Mucosa of rectum (tissue), 2 donors: ENCODE results near the gene PLD1.

Experiments
- H3K27ac ChIP-seq, 2 donors: one replicate each; pipeline ENCODE4 v1.7.0; 2013; ENCODE audit warnings: inconsistent platforms in 2 of 2, low read depth in 2 of 2, low read length in 2 of 2
- H3K27me3 ChIP-seq, 2 donors: one replicate each; pipeline ENCODE4 v1.7.0; 2013; ENCODE audit warnings: low read length in 2 of 2; ENCODE audit not compliant: control insufficient read depth in 2 of 2, insufficient read depth in 2 of 2
- H3K36me3 ChIP-seq, 2 donors: one replicate each; pipeline ENCODE4 v1.7.0; 2013; ENCODE audit warnings: low read length in 2 of 2; ENCODE audit not compliant: control insufficient read depth in 2 of 2, insufficient read depth in 2 of 2
- H3K4me1 ChIP-seq, 2 donors: one replicate each; pipeline ENCODE4 v1.7.0; 2013; ENCODE audit warnings: low read length in 2 of 2, mild to moderate bottlenecking in 1 of 2; ENCODE audit not compliant: control insufficient read depth in 2 of 2, insufficient read depth in 2 of 2
- H3K4me3 ChIP-seq, 2 donors: one replicate each; pipeline ENCODE4 v1.7.0; 2013; ENCODE audit warnings: low read length in 2 of 2
- H3K9ac ChIP-seq, 2 donors: one replicate each; pipeline ENCODE4 v1.7.0; 2013; ENCODE audit warnings: low read length in 2 of 2, low read depth in 1 of 2, mild to moderate bottlenecking in 1 of 2
- H3K9me3 ChIP-seq, 2 donors: one replicate each; pipeline ENCODE4 v1.7.0; 2013; ENCODE audit warnings: low read length in 2 of 2; ENCODE audit not compliant: control insufficient read depth in 2 of 2
- donor health status: healthy.
- donor health status: Normal muscosa, but diverticular disease.

Gene PLD1

DNA sequence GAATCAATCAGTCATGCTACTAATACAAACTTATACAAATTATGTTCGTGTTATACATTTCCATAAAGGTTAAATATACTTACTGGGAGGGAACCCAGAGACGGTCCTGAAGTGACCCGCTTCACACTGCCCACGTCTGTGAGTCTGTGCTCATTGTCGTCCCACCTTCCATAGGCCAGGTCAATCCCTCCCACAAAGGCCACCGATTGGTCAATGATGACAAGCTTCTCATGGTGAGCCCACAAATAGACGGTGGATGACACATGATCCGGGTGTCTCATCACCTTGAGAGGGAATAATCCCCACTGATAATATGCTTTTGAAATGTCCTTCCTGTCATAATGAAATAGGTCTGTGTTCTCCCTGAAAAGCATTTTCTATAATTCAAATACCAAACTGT, 121.7 kb downstream of the PLD1 start:
- peaks cover 4 to 13% of the 10 kb centered on the region in 2 donors for H3K4me1 ChIP-seq
- no peak overlapping the region for H3K27ac ChIP-seq
- peaks cover 7 to 9% of the 10 kb centered on the region in 2 donors for H3K36me3 ChIP-seq
- no peaks in the 10 kb centered on the region for H3K27me3 ChIP-seq
- no peak overlapping the region for H3K9ac ChIP-seq
- no peak overlapping the region for H3K4me3 ChIP-seq
- no peaks in the 10 kb centered on the region for H3K9me3 ChIP-seq

DNA sequence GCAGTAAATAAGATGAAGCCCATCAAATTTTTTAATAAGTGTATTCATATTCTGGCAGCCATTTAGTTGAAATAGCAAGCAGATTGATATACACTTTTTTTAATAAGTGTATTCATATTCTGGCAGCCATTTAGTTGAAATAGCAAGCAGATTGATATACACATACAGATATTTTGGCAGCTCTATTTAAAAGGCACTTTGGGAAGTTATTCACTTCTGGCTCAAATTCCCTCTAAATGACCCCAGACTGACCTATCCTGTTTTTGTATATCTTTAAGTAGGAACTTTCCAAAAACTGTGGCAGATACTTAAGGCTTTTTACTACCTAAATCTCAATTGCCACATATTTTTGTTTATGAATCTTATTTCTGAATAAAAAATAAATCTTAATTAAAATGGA, 122.3 kb downstream of the PLD1 start:
- Histone ChIP-seq H3K9me3 (no peaks in the 10 kb centered on the region), H3K4me3 (no peak overlapping the region), H3K4me1 (peaks cover 4 to 13% of the 10 kb centered on the region in 2 donors), H3K36me3 (peaks cover 4 to 6% of the 10 kb centered on the region in 2 donors), H3K27me3 (no peaks in the 10 kb centered on the region), H3K27ac (no peak overlapping the region), H3K9ac (no peak overlapping the region)

DNA sequence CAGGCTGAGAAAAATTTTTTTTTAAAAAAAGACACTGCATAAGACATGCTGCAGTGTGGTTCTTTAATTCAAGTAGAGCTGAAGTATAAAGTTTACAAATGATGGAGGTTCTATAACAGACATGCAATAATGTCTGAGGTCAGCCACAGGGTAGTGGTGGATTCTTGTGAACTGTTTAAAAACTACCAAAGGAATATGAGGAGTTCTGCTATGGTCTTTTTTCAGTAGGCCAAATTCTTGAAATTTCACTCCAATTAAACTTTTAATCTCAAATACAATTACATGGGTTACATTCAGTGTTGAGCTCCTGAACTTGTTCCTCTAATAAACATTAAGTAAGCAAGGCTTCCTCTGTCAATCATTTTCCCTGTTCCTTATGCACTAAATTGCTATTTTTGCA, 122.7 kb downstream of the PLD1 start:
- no peak overlapping the region for H3K27ac ChIP-seq
- no peak overlapping the region for H3K9ac ChIP-seq
- peaks cover 4 to 6% of the 10 kb centered on the region in 2 donors for H3K36me3 ChIP-seq
- H3K27me3 ChIP-seq: no peaks in the 10 kb centered on the region
- H3K4me3 ChIP-seq: no peak overlapping the region
- H3K4me1 ChIP-seq: peaks cover 4 to 13% of the 10 kb centered on the region in 2 donors
- no peaks in the 10 kb centered on the region for H3K9me3 ChIP-seq

DNA sequence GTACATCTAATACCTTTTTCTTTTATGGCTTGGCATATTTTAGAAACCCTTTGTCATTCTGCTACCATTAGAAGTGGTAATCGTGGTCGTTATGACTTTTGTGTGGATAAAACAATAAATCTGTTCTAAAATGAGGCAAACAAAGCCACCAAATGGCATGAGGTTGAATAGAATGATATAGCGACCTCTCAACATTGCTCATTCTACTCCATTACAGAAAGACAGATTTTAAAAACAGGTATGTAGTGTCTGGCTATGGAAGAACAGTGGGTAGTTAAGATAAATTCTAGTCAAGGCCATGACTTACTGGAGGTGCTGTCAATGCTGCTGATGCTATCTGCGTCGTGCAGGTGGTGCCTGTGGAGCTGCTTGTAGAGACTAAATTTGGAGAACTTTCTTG, 123.2 kb downstream of the PLD1 start:
- no peak overlapping the region for H3K4me3 ChIP-seq
- H3K27me3 ChIP-seq: no peaks in the 10 kb centered on the region
- H3K9me3 ChIP-seq: no peaks in the 10 kb centered on the region
- H3K4me1 ChIP-seq: peaks cover 4 to 13% of the 10 kb centered on the region in 2 donors
- H3K27ac ChIP-seq: no peak overlapping the region
- H3K36me3 ChIP-seq: peaks cover 4 to 6% of the 10 kb centered on the region in 2 donors
- no peak overlapping the region for H3K9ac ChIP-seq

DNA sequence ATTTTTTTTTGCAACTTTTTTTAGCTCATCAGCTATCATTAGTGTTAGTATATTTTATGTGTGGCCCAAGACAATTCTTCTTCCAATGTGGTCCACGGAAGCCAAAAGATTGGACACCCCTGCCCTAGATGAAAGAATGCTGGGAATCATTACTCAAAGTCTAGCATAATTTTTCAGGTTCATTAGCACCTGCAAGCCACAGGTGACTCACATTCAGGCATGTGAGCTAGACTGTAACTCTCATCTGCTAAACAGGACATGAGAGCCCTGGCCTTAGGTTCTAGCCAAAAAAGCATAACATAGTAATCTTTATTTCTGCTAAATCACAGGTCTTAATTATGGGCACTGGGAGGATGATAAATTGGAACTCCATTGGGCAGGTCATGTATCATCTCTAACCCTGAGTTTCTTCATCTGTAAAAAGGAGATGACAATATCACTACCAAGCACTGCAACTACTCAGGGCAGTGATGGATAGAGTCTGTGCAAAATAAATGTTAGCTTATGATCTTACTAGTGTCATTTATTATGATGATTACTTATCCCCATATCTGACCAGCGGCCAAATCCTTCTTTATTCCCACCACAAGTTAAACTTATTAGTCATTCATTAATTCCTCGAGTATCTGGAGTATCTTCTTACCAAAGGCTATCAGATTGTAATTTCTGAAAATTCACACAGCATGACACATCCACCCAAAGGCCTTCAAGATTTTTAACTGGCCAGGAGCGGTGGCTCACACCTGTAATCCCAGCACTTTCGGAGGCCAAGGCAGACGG, 125.0 kb downstream of the PLD1 start:
- no peak overlapping the region for H3K9ac ChIP-seq
- no peaks in the 10 kb centered on the region for H3K27me3 ChIP-seq
- peaks cover 6 to 23% of the 10 kb centered on the region in 2 donors for H3K4me1 ChIP-seq
- peak overlapping the region in 1 of 2 donors; percentile 70 for H3K27ac ChIP-seq
- H3K36me3 ChIP-seq: peaks cover 4 to 6% of the 10 kb centered on the region in 2 donors
- H3K9me3 ChIP-seq: no peaks in the 10 kb centered on the region
- H3K4me3 ChIP-seq: no peak overlapping the region

DNA sequence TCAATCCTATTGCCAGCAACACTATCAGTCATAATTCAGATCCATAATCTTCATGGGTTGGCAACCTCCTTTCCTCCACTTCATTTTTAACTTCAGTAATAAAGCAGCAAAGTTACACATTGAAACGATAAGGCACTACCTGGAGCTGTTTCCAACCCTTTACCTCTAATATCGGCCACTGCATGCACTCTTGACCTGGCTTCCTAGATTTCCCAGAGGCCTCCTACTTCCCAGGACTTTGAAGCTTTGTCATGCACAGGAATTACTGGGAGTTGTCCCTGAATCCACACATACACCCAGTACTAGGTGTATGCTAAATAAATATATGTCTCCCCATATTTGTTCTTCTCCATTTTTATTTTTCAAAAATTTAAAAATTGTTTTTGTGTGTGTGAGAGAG, 126.1 kb downstream of the PLD1 start:
- peak overlapping the region; percentile 67 to 70 for H3K27ac ChIP-seq
- peaks cover 14 to 31% of the 10 kb centered on the region in 2 donors for H3K4me1 ChIP-seq
- no peak overlapping the region for H3K4me3 ChIP-seq
- peaks cover 3 to 4% of the 10 kb centered on the region in 2 donors for H3K36me3 ChIP-seq
- no peaks in the 10 kb centered on the region for H3K27me3 ChIP-seq
- no peaks in the 10 kb centered on the region for H3K9me3 ChIP-seq
- H3K9ac ChIP-seq: no peak overlapping the region

DNA sequence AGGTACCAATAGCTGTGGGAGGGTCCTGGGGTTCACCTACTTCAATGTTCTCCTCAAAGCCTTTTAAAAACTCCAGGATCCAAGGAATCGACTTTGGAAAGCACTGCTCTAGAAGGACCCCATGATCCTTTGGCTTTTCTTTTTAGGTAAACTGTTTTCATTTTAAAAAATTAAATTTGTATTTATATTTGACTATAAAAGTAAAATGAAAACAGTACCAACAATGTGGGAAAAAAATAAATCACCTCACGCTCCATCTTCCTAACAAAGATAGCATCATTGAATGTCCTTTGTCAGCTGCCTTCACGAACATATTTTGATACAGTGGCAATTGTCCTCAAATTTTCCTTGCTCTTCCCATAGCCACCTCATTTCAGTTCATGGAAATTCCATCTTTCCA, 127.5 kb downstream of the PLD1 start:
- H3K9ac ChIP-seq: no peak overlapping the region
- peaks cover 3 to 4% of the 10 kb centered on the region in 2 donors for H3K36me3 ChIP-seq
- H3K27ac ChIP-seq: no peak overlapping the region
- H3K9me3 ChIP-seq: no peaks in the 10 kb centered on the region
- H3K27me3 ChIP-seq: no peaks in the 10 kb centered on the region
- H3K4me3 ChIP-seq: no peak overlapping the region
- peaks cover 22 to 41% of the 10 kb centered on the region in 2 donors for H3K4me1 ChIP-seq

DNA sequence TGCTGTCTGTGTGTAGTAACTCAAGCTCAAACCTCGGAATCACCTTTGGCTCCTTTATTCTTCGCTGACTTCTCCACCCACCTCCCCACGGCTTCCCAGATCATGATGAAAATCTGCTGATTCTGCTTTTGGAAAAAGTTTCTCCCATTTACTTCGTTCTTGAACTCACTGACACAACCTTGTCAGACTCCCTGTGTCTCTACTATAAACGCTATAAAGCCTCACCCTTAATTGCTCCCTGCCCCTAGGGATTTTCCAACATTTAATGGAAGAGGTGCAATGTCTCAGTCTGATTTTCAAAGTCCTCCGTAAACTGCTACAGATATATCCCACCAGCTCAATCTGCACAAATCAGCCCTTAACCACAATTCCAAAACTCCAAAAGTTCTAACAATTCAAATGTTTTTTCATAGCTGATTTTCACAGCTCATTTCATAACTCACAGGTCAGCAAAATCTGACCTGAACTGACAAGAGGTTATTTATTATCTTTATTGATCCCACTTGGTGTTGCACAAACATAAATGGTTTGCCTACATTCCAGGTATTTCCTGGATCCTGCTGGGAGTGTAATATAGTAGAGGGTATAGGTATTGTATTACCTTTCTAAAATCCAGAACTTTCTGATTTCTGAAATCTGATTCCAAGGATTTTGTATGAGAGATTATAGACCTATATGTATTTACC, 129.4 kb downstream of the PLD1 start:
- peak overlapping the region; percentile 79 to 82 for H3K27ac ChIP-seq
- peak overlapping the region in 1 of 2 donors; percentile 20 for H3K9ac ChIP-seq
- no peaks in the 10 kb centered on the region for H3K27me3 ChIP-seq
- H3K36me3 ChIP-seq: no peaks in the 10 kb centered on the region
- no peaks in the 10 kb centered on the region for H3K9me3 ChIP-seq
- peaks cover 31 to 57% of the 10 kb centered on the region in 2 donors for H3K4me1 ChIP-seq
- peak overlapping the region in 1 of 2 donors; percentile 19 for H3K4me3 ChIP-seq

DNA sequence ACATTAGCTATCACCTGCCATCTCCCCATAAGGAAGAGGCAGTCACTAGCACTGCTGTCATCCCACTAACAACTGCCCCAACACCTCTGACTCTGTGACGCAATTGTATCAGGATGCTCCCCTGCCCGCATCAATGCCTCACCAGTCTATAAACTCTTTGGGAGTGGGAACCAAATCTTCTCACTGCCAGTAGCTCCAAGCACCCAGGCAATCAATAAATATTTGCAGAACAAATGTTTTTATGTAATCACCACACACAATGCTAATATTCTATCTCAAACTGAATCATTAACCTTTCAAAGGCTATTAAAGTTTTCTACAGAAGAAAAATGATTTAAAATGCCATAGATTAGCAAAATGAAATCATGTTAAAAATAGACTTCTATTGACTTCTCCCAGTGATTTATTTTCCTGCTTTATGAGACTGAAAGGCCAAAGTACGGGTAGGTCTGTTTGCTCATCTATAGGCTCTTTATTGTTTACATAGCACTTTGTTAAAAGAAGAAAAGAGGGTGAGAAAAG, 131.3 kb downstream of the PLD1 start:
- Histone ChIP-seq H3K9me3 (no peaks in the 10 kb centered on the region), H3K27me3 (no peaks in the 10 kb centered on the region), H3K9ac (no peak overlapping the region), H3K27ac (peak overlapping the region; percentile 79 to 82), H3K4me3 (peak overlapping the region in 1 of 2 donors; percentile 41), H3K36me3 (peaks cover 3 to 4% of the 10 kb centered on the region in 2 donors), H3K4me1 (peaks cover 31 to 51% of the 10 kb centered on the region in 2 donors)

DNA sequence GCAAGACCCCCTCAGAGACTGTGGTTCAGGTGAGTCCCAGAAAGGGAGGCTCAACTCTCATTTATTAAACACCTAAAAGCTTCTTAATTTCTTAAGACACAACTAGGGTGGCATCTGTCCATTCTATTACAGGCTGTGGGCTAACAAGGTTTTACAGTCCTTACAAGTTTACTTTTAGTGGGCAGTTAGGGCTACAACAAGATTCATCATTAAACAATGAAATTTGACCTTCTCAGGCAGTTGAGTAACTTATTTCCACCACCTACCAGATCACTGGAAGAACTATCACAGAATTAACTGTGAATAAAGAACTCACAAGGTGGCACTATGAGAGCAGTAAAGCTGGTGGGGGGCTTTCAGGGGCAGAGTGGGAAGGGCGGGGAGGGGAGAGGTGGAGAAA, 132.6 kb downstream of the PLD1 start:
- Histone ChIP-seq H3K27ac (peak overlapping the region; percentile 79 to 87), H3K9ac (no peak overlapping the region), H3K4me1 (peaks cover 31 to 48% of the 10 kb centered on the region in 2 donors), H3K36me3 (peaks cover 4 to 10% of the 10 kb centered on the region in 2 donors), H3K9me3 (no peaks in the 10 kb centered on the region), H3K27me3 (no peaks in the 10 kb centered on the region), H3K4me3 (peak overlapping the region in 1 of 2 donors; percentile 28)
